GM20431 (cell line): ENCODE data around the gene CDK5R2.

ENCODE experiments used
- in situ Hi-C: fragments of 300-500 bp; cut with MseI, MboI; formaldehyde crosslinking; loops from one replicate; pipeline ENCODE4 v1.15.0; 2020; ENCODE audit warnings: low sequenced_read_pairs; ENCODE audit not compliant: unreplicated experiment

CDK5R2 gene

GRCh38 chr2:218986148-218986761 lies 26.8 kb downstream of the CDK5R2 start:
- in situ Hi-C loops = no loop called here

- in situ Hi-C loops = no loop called here
Observed at GRCh38 chr2:218988164-218988563, 28.7 kb downstream of the CDK5R2 start.

GRCh38 chr2:218988650-218989049 lies 29.2 kb downstream of the CDK5R2 start:
- in situ Hi-C loops = no loop called here

- in situ Hi-C loops = no loop called here
Observed at GRCh38 chr2:218990052-218990451, 30.6 kb downstream of the CDK5R2 start.

- in situ Hi-C loops = no loop called here
Observed at GRCh38 chr2:218990612-218991011, 31.1 kb downstream of the CDK5R2 start.

- in situ Hi-C loops = no loop called here
Observed at GRCh38 chr2:218991674-218992168, 32.3 kb downstream of the CDK5R2 start.

- in situ Hi-C loops = no loop called here
Observed at GRCh38 chr2:218992196-218992595, 32.7 kb downstream of the CDK5R2 start.

GRCh38 chr2:218992703-218993344 lies 33.4 kb downstream of the CDK5R2 start:
- in situ Hi-C loops = no loop called here

- in situ Hi-C loops = no loop called here
Observed at GRCh38 chr2:218993345-218994315, 34.2 kb downstream of the CDK5R2 start, which contains the start of gene CRYBA2. Gene CRYBA2, minus strand, starts transcription at chr2:218993422. Its CDS starts 246 bp downstream, at chr2:218993176.

GRCh38 chr2:218995561-218995960 lies 36.1 kb downstream of the CDK5R2 start:
- in situ Hi-C loops = no loop called here

- in situ Hi-C loops = no loop called here
Observed at GRCh38 chr2:218995972-218996711, 36.7 kb downstream of the CDK5R2 start.

- in situ Hi-C loops = no loop called here
Observed at GRCh38 chr2:218996937-218997336, 37.5 kb downstream of the CDK5R2 start.

- in situ Hi-C loops = no loop called here
Observed at GRCh38 chr2:218997731-218998130, 38.3 kb downstream of the CDK5R2 start.

GRCh38 chr2:218998414-218999002 lies 39.0 kb downstream of the CDK5R2 start:
- in situ Hi-C loops = no loop called here

- in situ Hi-C loops = no loop called here
Observed at GRCh38 chr2:218999021-218999880, 39.8 kb downstream of the CDK5R2 start.

GRCh38 chr2:218999881-219000568 lies 40.6 kb downstream of the CDK5R2 start:
- in situ Hi-C loops = no loop called here

- in situ Hi-C loops = no loop called here
Observed at GRCh38 chr2:219000569-219000960, 41.1 kb downstream of the CDK5R2 start.

- in situ Hi-C loops = no loop called here
Observed at GRCh38 chr2:219001100-219001576, 41.7 kb downstream of the CDK5R2 start.
